Measurements from ENCODE around the gene ESR1.

DNA sequence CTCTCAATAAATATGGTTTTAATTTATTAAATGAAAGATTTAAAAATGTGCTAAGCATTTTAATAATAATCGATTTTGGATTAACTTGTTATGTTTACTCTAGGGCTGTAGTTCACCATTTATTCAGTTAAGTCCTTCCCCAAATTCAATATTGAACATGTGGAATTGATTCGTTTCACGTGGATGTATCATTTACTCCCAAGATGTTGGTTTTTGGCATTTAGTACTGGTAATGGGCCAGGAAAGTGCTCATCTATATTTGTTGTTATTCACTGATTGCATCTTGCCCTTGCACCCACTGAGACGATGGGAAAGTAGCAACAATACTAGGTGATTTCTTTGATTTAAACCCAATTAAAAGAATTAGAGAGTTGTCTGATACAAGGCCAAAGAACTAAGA is 97.1 kb downstream of the ESR1 start:
- no peak for TF ChIP-seq YY1 (IDR thresholded peaks at IDR 0.05; ENCODE audit: insufficient read depth, insufficient read length)
- no peak for TF ChIP-seq SUZ12 (IDR thresholded peaks at IDR 0.05; ENCODE audit: extremely low read depth, insufficient read depth, insufficient read length)
